HG02970 (cell line): ENCODE data around the gene METTL25.

ENCODE experiments used
- ATAC-seq: cut with Tn5 transposase; IDR thresholded peaks from one replicate; pipeline ENCODE4 v1.9.1; 2021; ENCODE audit warnings: mild to moderate bottlenecking, moderate library complexity, moderate number of reproducible peaks; ENCODE audit not compliant: unreplicated experiment, low FRiP score

METTL25 gene

GRCh38 chr12:82400819-82401218 lies 42.5 kb downstream of the METTL25 start:
- no peak for ATAC-seq

- no peak for ATAC-seq
Observed at GRCh38 chr12:82406651-82407050, 48.3 kb downstream of the METTL25 start.

- no peak for ATAC-seq
Observed at GRCh38 chr12:82407481-82407880, 49.2 kb downstream of the METTL25 start.

GRCh38 chr12:82408844-82409243 lies 50.5 kb downstream of the METTL25 start:
- ATAC-seq: no peak

- no peak for ATAC-seq
Observed at GRCh38 chr12:82411546-82412230, 53.4 kb downstream of the METTL25 start.

- no peak for ATAC-seq
Observed at GRCh38 chr12:82412246-82412645, 53.9 kb downstream of the METTL25 start.

- ATAC-seq: no peak
Observed at GRCh38 chr12:82414044-82414443, 55.7 kb downstream of the METTL25 start.

- no peak for ATAC-seq
Observed at GRCh38 chr12:82414926-82415325, 56.6 kb downstream of the METTL25 start.

GRCh38 chr12:82415402-82415801 lies 57.1 kb downstream of the METTL25 start:
- no peak for ATAC-seq

- no peak for ATAC-seq
Observed at GRCh38 chr12:82425241-82425640, 66.9 kb downstream of the METTL25 start.

GRCh38 chr12:82426081-82426480 lies 67.8 kb downstream of the METTL25 start:
- ATAC-seq: no peak

GRCh38 chr12:82426586-82426985 lies 68.3 kb downstream of the METTL25 start:
- no peak for ATAC-seq

GRCh38 chr12:82430541-82431145 lies 72.3 kb downstream of the METTL25 start:
- ATAC-seq: no peak

GRCh38 chr12:82434392-82434911 lies 76.1 kb downstream of the METTL25 start:
- no peak for ATAC-seq

- ATAC-seq: no peak
Observed at GRCh38 chr12:82436354-82436753, 78.0 kb downstream of the METTL25 start.

- ATAC-seq: no peak
Observed at GRCh38 chr12:82437744-82438143, 79.4 kb downstream of the METTL25 start.

- ATAC-seq: no peak
Observed at GRCh38 chr12:82438356-82438755, 80.0 kb downstream of the METTL25 start.

- ATAC-seq: no peak
Observed at GRCh38 chr12:82440885-82441284, 82.6 kb downstream of the METTL25 start.

- ATAC-seq: no peak
Observed at GRCh38 chr12:82448911-82449578, 90.7 kb downstream of the METTL25 start.

- no peak for ATAC-seq
Observed at GRCh38 chr12:82456633-82457032, 98.3 kb downstream of the METTL25 start.

- ATAC-seq: no peak
Observed at GRCh38 chr12:82458101-82458500, 99.8 kb downstream of the METTL25 start.

- ATAC-seq: no peak
Observed at GRCh38 chr12:82461393-82461792, 103.1 kb downstream of the METTL25 start.
